A549 treated with AZD2906 at 1 μM for 4 hours (cell line): ENCODE results near the gene SLC16A2. TPM values are rescaled to one million over a fixed set of nuclear protein-coding genes. Genes with fewer than 3 reads are reported as not detected.

Experiments
- total RNA-seq: library from RNA; stranded (reverse); fragments of 200-300 nt; extraction: Qiagen RNA extraction; gene quantifications from 5 replicates; pipeline ENCODE4 v1.2.3, GENCODE V29; 2022

SLC16A2 gene
- total RNA-seq = 17.4 to 22.2 TPM (median 18.7 TPM) in 5 replicates

DNA sequence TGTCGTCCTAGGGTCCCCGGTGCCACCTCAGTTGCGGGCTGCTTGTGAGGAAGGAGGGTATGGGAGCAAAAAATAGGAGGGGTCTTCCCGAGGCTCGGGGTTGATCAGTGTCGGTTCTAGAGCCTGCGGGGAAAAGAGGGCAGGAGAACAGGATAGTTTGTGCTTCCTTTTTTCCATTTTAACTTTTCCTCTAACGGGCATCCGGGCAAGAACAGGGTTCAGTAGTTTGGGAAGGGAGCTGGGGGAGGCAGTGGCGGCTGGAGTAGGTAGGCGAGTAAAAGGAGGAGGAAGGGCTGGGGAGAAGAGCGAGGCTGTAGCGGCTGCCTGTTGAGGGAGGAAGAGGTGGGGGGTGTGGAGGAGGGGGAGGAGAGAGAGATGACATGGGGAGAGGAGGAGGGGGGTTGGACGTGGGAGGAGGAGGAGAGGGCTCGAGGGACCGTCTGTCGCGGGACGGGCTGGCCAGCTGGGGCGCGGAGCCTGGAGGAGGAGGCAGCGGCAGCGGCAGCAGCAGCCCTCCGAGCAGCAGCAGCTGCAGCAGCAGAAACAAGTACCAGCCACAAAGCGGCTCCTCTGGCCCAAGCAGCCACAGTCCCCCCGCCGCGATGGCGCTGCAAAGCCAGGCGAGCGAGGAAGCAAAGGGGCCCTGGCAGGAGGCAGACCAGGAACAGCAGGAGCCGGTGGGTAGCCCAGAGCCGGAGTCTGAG, at the start of gene SLC16A2:
TSS of gene SLC16A2 (plus strand) at position 458 of the 704 bp plus-strand sequence. CDS start at position 603, 145 bp downstream.

Other genes starting within 250 kb of the SLC16A2 start
- gene ZCCHC13, start 117.3 kb upstream of the SLC16A2 start, total RNA-seq = not detected in 5 replicates
- 11.9 to 19.5 TPM (median 14.6 TPM) in 5 replicates for gene RLIM, start 193.1 kb downstream of the SLC16A2 start, total RNA-seq